Activated T-helper 17 cell treated with anti-CD3 and anti-CD28 coated beads, Interleukin-2, amount 50 U/mL, for 72 hours (primary cell): ENCODE data around the gene PEX5L. TPM values are rescaled to one million over a fixed set of nuclear protein-coding genes. Genes with fewer than 3 reads are reported as not detected.

Experiments
- ATAC-seq: fragments of 150-1000 bp; cut with Tn5 transposase; replicated peaks from 2 replicates; pipeline ENCODE4 v1.10.0; 2021; ENCODE audit warnings: mild to moderate bottlenecking, moderate library complexity
- H3K27ac Mint-ChIP-seq: one replicate; pipeline ENCODE4 v1.8.0; 2022; ENCODE audit warnings: mixed read lengths
- H3K27me3 Mint-ChIP-seq: one replicate; pipeline ENCODE4 v1.8.0; 2022; ENCODE audit warnings: mixed read lengths
- H3K36me3 Mint-ChIP-seq: one replicate; pipeline ENCODE4 v1.8.0; 2022; ENCODE audit warnings: low read depth, mild to moderate bottlenecking, mixed read lengths
- H3K4me1 Mint-ChIP-seq: one replicate; pipeline ENCODE4 v1.8.0; 2022; ENCODE audit warnings: mixed read lengths
- H3K4me3 Mint-ChIP-seq: one replicate; pipeline ENCODE4 v1.8.0; 2022; ENCODE audit warnings: mild to moderate bottlenecking, mixed read lengths
- H3K9me3 Mint-ChIP-seq: one replicate; pipeline ENCODE4 v1.8.0; 2022; ENCODE audit warnings: mixed read lengths
- total RNA-seq, 2 donors: library from RNA; stranded (reverse); gene quantifications; one replicate each; pipeline ENCODE4 v1.2.3, GENCODE V29; 2022

The PEX5L gene
- total RNA-seq, 2 donors from 2014 or later: 0.08 to 0.41 TPM

GRCh38 chr3:179876440-179876839 lies 160.3 kb downstream of the PEX5L start:
- no peak for ATAC-seq
- Mint-ChIP-seq H3K4me1 (no peaks in the 10 kb centered on the region), H3K36me3 (no peaks in the 10 kb centered on the region), H3K27me3 (peaks cover 17% of the 10 kb centered on the region), H3K27ac (no peak overlapping the region), H3K9me3 (no peaks in the 10 kb centered on the region), H3K4me3 (no peak overlapping the region)

- Mint-ChIP-seq H3K27ac (no peak overlapping the region), H3K9me3 (no peaks in the 10 kb centered on the region), H3K36me3 (no peaks in the 10 kb centered on the region), H3K4me3 (no peak overlapping the region), H3K4me1 (no peaks in the 10 kb centered on the region), H3K27me3 (peaks cover 8% of the 10 kb centered on the region)
- ATAC-seq: no peak
Observed at GRCh38 chr3:179872842-179873241, 163.9 kb downstream of the PEX5L start.

- Mint-ChIP-seq H3K4me3 (no peak overlapping the region), H3K9me3 (no peaks in the 10 kb centered on the region), H3K4me1 (no peaks in the 10 kb centered on the region), H3K27ac (no peak overlapping the region), H3K27me3 (peaks cover 7% of the 10 kb centered on the region), H3K36me3 (no peaks in the 10 kb centered on the region)
- ATAC-seq: no peak
Observed at GRCh38 chr3:179871782-179872181, 165.0 kb downstream of the PEX5L start.

GRCh38 chr3:179868715-179869114 lies 168.0 kb downstream of the PEX5L start:
- no peak for ATAC-seq
- H3K4me1 Mint-ChIP-seq: no peaks in the 10 kb centered on the region

GRCh38 chr3:179867961-179868360 lies 168.8 kb downstream of the PEX5L start:
- no peaks in the 10 kb centered on the region for H3K36me3 Mint-ChIP-seq
- no peak overlapping the region for H3K4me3 Mint-ChIP-seq
- no peak for ATAC-seq
- H3K27me3 Mint-ChIP-seq: no peaks in the 10 kb centered on the region
- H3K4me1 Mint-ChIP-seq: no peaks in the 10 kb centered on the region
- H3K27ac Mint-ChIP-seq: no peak overlapping the region
- peaks cover 4% of the 10 kb centered on the region for H3K9me3 Mint-ChIP-seq

More at GRCh38 chr3:179868715-179869114, 168.0 kb downstream of the PEX5L start:
- no peaks in the 10 kb centered on the region for H3K9me3 Mint-ChIP-seq
- H3K27me3 Mint-ChIP-seq: no peaks in the 10 kb centered on the region
- H3K27ac Mint-ChIP-seq: no peak overlapping the region
- no peaks in the 10 kb centered on the region for H3K36me3 Mint-ChIP-seq
- H3K4me3 Mint-ChIP-seq: no peak overlapping the region

GRCh38 chr3:179865861-179866505 lies 170.8 kb downstream of the PEX5L start:
- Mint-ChIP-seq H3K4me1 (no peaks in the 10 kb centered on the region), H3K27ac (no peak overlapping the region), H3K9me3 (peaks cover 4% of the 10 kb centered on the region), H3K4me3 (no peak overlapping the region), H3K36me3 (no peaks in the 10 kb centered on the region), H3K27me3 (no peaks in the 10 kb centered on the region)
- no peak for ATAC-seq

- H3K9me3 Mint-ChIP-seq: peaks cover 4% of the 10 kb centered on the region
Observed at GRCh38 chr3:179861953-179862352, 174.8 kb downstream of the PEX5L start.

GRCh38 chr3:179861292-179861691 lies 175.4 kb downstream of the PEX5L start:
- no peaks in the 10 kb centered on the region for H3K27me3 Mint-ChIP-seq
- H3K4me3 Mint-ChIP-seq: no peak overlapping the region
- no peaks in the 10 kb centered on the region for H3K36me3 Mint-ChIP-seq
- no peak overlapping the region for H3K27ac Mint-ChIP-seq
- peaks cover 4% of the 10 kb centered on the region for H3K9me3 Mint-ChIP-seq
- no peak for ATAC-seq
- H3K4me1 Mint-ChIP-seq: no peaks in the 10 kb centered on the region

More at GRCh38 chr3:179861953-179862352, 174.8 kb downstream of the PEX5L start:
- H3K27ac Mint-ChIP-seq: no peak overlapping the region
- H3K27me3 Mint-ChIP-seq: no peaks in the 10 kb centered on the region
- H3K4me3 Mint-ChIP-seq: no peak overlapping the region
- no peak for ATAC-seq
- no peaks in the 10 kb centered on the region for H3K36me3 Mint-ChIP-seq
- H3K4me1 Mint-ChIP-seq: no peaks in the 10 kb centered on the region

- Mint-ChIP-seq H3K4me1 (no peaks in the 10 kb centered on the region), H3K36me3 (no peaks in the 10 kb centered on the region), H3K9me3 (peaks cover 4% of the 10 kb centered on the region), H3K27me3 (no peaks in the 10 kb centered on the region), H3K4me3 (no peak overlapping the region), H3K27ac (no peak overlapping the region)
- peak; percentile 77 for ATAC-seq
Observed at GRCh38 chr3:179860275-179861107, 176.2 kb downstream of the PEX5L start.

- no peak overlapping the region for H3K4me3 Mint-ChIP-seq
- peaks cover 3% of the 10 kb centered on the region for H3K27me3 Mint-ChIP-seq
- no peak for ATAC-seq
- no peaks in the 10 kb centered on the region for H3K9me3 Mint-ChIP-seq
- no peak overlapping the region for H3K27ac Mint-ChIP-seq
- no peaks in the 10 kb centered on the region for H3K36me3 Mint-ChIP-seq
- H3K4me1 Mint-ChIP-seq: no peaks in the 10 kb centered on the region
Observed at GRCh38 chr3:179853176-179853575, 183.6 kb downstream of the PEX5L start.

GRCh38 chr3:179852142-179852905 lies 184.4 kb downstream of the PEX5L start:
- peaks cover 3% of the 10 kb centered on the region for H3K27me3 Mint-ChIP-seq
- ATAC-seq: peak; percentile 70
- no peaks in the 10 kb centered on the region for H3K9me3 Mint-ChIP-seq
- no peaks in the 10 kb centered on the region for H3K4me1 Mint-ChIP-seq
- H3K4me3 Mint-ChIP-seq: no peak overlapping the region
- no peaks in the 10 kb centered on the region for H3K36me3 Mint-ChIP-seq
- no peak overlapping the region for H3K27ac Mint-ChIP-seq

GRCh38 chr3:179848711-179849110 lies 188.0 kb downstream of the PEX5L start:
- H3K4me3 Mint-ChIP-seq: no peak overlapping the region
- no peaks in the 10 kb centered on the region for H3K36me3 Mint-ChIP-seq
- H3K9me3 Mint-ChIP-seq: no peaks in the 10 kb centered on the region
- H3K27me3 Mint-ChIP-seq: peaks cover 3% of the 10 kb centered on the region
- no peak for ATAC-seq
- no peaks in the 10 kb centered on the region for H3K4me1 Mint-ChIP-seq
- H3K27ac Mint-ChIP-seq: no peak overlapping the region

- no peaks in the 10 kb centered on the region for H3K4me1 Mint-ChIP-seq
- no peak overlapping the region for H3K27ac Mint-ChIP-seq
- no peak for ATAC-seq
- no peaks in the 10 kb centered on the region for H3K36me3 Mint-ChIP-seq
- H3K9me3 Mint-ChIP-seq: no peaks in the 10 kb centered on the region
- no peak overlapping the region for H3K4me3 Mint-ChIP-seq
- peaks cover 11% of the 10 kb centered on the region for H3K27me3 Mint-ChIP-seq
Observed at GRCh38 chr3:179842061-179842460, 194.7 kb downstream of the PEX5L start.

- Mint-ChIP-seq H3K4me1 (no peaks in the 10 kb centered on the region), H3K36me3 (no peaks in the 10 kb centered on the region), H3K27ac (no peak overlapping the region), H3K27me3 (peaks cover 11% of the 10 kb centered on the region), H3K9me3 (no peaks in the 10 kb centered on the region), H3K4me3 (no peak overlapping the region)
- no peak for ATAC-seq
Observed at GRCh38 chr3:179840985-179841384, 195.8 kb downstream of the PEX5L start.
